Sigmoid colon (tissue), 3 donors: ENCODE measurements around the gene SLC44A5.

Source experiments
- POLR2A ChIP-seq, 2 donors: fragments of 450-650 bp; IDR thresholded peaks; one replicate each; pipeline ENCODE4 v1.6.1; 2016; ENCODE audit warnings: antibody characterized with exemption in 2 of 2, mild to moderate bottlenecking in 2 of 2, moderate library complexity in 2 of 2
- TF ChIP-seq, protein P1 (sequence below), 4 experiments: fragments of 450-650 bp in 3 of 4; fragments of 200-600 bp in 1 of 4; IDR thresholded peaks; one replicate each; pipeline ENCODE4 v1.5.1; 2016 to 2019; ENCODE audit warnings: antibody characterized with exemption in 4 of 4, mild to moderate bottlenecking in 3 of 4, moderate library complexity in 2 of 4

DNA sequence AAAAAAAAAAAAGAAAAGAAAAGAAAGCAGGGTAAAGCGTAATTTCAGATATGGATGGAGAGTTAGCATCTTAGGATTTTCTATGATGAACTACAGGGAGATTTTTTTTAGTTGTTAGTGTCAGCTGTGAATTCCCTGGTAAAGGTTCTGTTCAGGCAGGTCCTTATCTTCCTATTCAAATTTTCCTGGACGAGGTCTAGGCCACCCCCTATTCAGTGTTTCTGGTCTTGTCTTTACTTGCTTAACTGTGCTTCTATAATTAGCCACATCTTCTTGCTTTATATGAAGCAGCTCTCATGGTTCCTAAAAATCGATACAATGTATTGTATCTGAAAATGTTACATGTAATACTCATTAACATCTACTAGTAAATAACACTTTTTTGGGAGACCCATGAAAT lies 318.9 kb downstream of the SLC44A5 start:
- TF ChIP-seq, protein P1, sequence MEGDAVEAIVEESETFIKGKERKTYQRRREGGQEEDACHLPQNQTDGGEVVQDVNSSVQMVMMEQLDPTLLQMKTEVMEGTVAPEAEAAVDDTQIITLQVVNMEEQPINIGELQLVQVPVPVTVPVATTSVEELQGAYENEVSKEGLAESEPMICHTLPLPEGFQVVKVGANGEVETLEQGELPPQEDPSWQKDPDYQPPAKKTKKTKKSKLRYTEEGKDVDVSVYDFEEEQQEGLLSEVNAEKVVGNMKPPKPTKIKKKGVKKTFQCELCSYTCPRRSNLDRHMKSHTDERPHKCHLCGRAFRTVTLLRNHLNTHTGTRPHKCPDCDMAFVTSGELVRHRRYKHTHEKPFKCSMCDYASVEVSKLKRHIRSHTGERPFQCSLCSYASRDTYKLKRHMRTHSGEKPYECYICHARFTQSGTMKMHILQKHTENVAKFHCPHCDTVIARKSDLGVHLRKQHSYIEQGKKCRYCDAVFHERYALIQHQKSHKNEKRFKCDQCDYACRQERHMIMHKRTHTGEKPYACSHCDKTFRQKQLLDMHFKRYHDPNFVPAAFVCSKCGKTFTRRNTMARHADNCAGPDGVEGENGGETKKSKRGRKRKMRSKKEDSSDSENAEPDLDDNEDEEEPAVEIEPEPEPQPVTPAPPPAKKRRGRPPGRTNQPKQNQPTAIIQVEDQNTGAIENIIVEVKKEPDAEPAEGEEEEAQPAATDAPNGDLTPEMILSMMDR (IDR thresholded peaks at IDR 0.05): no peak
- no peak for TF ChIP-seq POLR2A (IDR thresholded peaks at IDR 0.05)
